PC-9 (cell line): Measurements from ENCODE around the gene NPM1.

ENCODE experiments used
- EZH2 ChIP-seq: fragments of 200-600 bp; sonication (generic); IDR thresholded peaks from 2 replicates; pipeline ENCODE4 v1.8.0; 2017; ENCODE audit warnings: antibody characterized with exemption, low read depth
- TF ChIP-seq, protein P1 (sequence below): fragments of 200-600 bp; sonication (generic); conservative IDR thresholded peaks from 2 replicates; pipeline ENCODE4 v1.6.1; 2017; ENCODE audit warnings: mixed run types, antibody characterized with exemption, mild to moderate bottlenecking, moderate library complexity

DNA sequence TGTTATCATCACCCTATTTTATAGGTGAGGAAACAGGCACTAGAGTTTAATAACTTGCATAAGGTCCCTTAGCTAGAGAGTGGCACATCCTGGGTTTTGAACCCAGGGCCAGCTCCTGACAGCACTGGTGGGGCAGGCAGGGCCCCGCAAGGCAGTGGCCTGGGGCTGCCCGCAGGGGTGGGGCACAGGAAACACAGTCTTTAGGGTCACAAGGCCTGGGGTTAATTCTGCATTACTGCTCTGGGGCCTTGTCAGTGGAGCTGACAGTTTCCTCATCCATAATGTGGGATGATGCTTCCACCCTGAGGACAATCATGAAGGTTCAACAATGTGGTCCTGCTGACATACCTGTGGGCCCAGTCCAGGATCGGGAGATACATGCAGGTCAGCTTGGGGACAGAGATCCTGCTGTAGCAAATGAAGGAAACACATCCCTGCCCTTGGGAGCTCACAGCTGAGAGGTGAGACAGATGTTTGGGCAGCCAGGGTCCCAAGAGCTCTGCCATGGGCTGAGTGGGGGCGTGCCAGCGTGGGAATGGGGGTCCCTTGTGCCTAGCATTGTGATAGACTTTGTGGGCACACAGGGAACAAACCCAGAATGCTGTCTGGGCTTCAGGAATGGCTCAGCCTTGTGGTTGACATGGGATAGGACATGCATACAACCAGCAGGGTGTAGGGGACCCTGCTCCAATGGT lies 46.5 kb downstream of the NPM1 start:
- TF ChIP-seq EZH2 = no peak
- TF ChIP-seq, protein P1, sequence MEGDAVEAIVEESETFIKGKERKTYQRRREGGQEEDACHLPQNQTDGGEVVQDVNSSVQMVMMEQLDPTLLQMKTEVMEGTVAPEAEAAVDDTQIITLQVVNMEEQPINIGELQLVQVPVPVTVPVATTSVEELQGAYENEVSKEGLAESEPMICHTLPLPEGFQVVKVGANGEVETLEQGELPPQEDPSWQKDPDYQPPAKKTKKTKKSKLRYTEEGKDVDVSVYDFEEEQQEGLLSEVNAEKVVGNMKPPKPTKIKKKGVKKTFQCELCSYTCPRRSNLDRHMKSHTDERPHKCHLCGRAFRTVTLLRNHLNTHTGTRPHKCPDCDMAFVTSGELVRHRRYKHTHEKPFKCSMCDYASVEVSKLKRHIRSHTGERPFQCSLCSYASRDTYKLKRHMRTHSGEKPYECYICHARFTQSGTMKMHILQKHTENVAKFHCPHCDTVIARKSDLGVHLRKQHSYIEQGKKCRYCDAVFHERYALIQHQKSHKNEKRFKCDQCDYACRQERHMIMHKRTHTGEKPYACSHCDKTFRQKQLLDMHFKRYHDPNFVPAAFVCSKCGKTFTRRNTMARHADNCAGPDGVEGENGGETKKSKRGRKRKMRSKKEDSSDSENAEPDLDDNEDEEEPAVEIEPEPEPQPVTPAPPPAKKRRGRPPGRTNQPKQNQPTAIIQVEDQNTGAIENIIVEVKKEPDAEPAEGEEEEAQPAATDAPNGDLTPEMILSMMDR = no peak
